Activated CD4-positive, alpha-beta T cell treated with anti-CD3 and anti-CD28 coated beads, Interleukin-2, amount 50 U/mL, for 4 hours (primary cell): ENCODE measurements around the gene TSSK6.
"Not testable (repeated sequence)": the region's sequence is repeated elsewhere in the genome, so short reads cannot be mapped to it uniquely, and the experiment has no call there.

ENCODE experiments used
- DNase-seq, 2 experiments: peaks; one replicate each; pipeline ENCODE4 v3.0.0-alpha.2; 2020

Gene TSSK6

GRCh38 chr19:19485998-19486290 is 29.4 kb downstream of the TSSK6 start:
- no peak for DNase-seq

GRCh38 chr19:19485161-19485997 is 30.0 kb downstream of the TSSK6 start:
- no peak for DNase-seq

- no peak for DNase-seq
Observed at GRCh38 chr19:19482809-19483596, 32.3 kb downstream of the TSSK6 start.

GRCh38 chr19:19480688-19481087 is 34.7 kb downstream of the TSSK6 start:
- DNase-seq: no peak

GRCh38 chr19:19477705-19478383 is 37.5 kb downstream of the TSSK6 start:
- DNase-seq: no peak

GRCh38 chr19:19475849-19476828 is 39.2 kb downstream of the TSSK6 start:
- no peak for DNase-seq

- DNase-seq: no peak
Observed at GRCh38 chr19:19475015-19475765, 40.2 kb downstream of the TSSK6 start.

- not testable (repeated sequence) for DNase-seq
Observed at GRCh38 chr19:19472106-19472505, 43.2 kb downstream of the TSSK6 start.

- no peak for DNase-seq
Observed at GRCh38 chr19:19471682-19472081, 43.7 kb downstream of the TSSK6 start.

GRCh38 chr19:19470579-19470978 is 44.8 kb downstream of the TSSK6 start:
- no peak for DNase-seq

GRCh38 chr19:19468424-19469050 is 46.8 kb downstream of the TSSK6 start:
- no peak for DNase-seq

GRCh38 chr19:19466201-19466600 is 49.1 kb downstream of the TSSK6 start:
- DNase-seq: no peak

GRCh38 chr19:19465436-19466070 is 49.8 kb downstream of the TSSK6 start:
- DNase-seq: no peak

- no peak for DNase-seq
Observed at GRCh38 chr19:19464339-19465098, 50.8 kb downstream of the TSSK6 start.
